H1 (cell line): Measurements from ENCODE around the gene HTD2. TPM values are rescaled to one million over a fixed set of nuclear protein-coding genes. Genes with fewer than 3 reads are reported as not detected.

Source experiments
- CTCF ChIP-seq, 3 experiments: IDR thresholded peaks; 1 replicate in 2 of 3; 2 replicates in 1 of 3; pipeline versions ENCODE4 v1.5.1 to v1.6.1; 2011; ENCODE audit warnings: low read length in 3 of 3, mild to moderate bottlenecking in 3 of 3, inconsistent platforms in 2 of 3, low read depth in 1 of 3, moderate library complexity in 1 of 3; ENCODE audit not compliant: insufficient read depth in 1 of 3; ENCODE audit errors: control extremely low read depth in 1 of 3
- JUND ChIP-seq: IDR thresholded peaks from 2 replicates; pipeline ENCODE4 v1.6.1; 2011; ENCODE audit warnings: mild to moderate bottlenecking, improper control_type of control experiment, low read length
- POLR2A ChIP-seq, 2 experiments: IDR thresholded peaks; 1 replicate in 1 of 2; 2 replicates in 1 of 2; pipeline ENCODE4 v1.6.1; 2011; ENCODE audit warnings: low read depth in 2 of 2, low read length in 2 of 2, mild to moderate bottlenecking in 2 of 2; ENCODE audit errors: control extremely low read depth in 1 of 2
- SUZ12 ChIP-seq: fragments of 200-600 bp; sonication (generic); IDR thresholded peaks from 2 replicates; pipeline ENCODE4 v1.6.1; 2012; ENCODE audit warnings: mild to moderate bottlenecking, inconsistent platforms, low read length, moderate library complexity, mixed read lengths
- polyA plus RNA-seq, 7 experiments: library from polyadenylated mRNA; depleted of rRNA in 3 of 7; stranded (reverse) in 5 of 7; unstranded in 2 of 7; fragments of >200 nt in 5 of 7; fragments of 200-250 nt in 2 of 7; gene quantifications; 1 replicate in 5 of 7; 2 replicates in 1 of 7; 4 replicates in 1 of 7; pipeline versions ENCODE4 v1.2.1 to v1.2.3, GENCODE V29; 2011 to 2013; ENCODE audit warnings: missing spikeins in 2 of 7, mixed read lengths in 2 of 7
- total RNA-seq: library from RNA; stranded (reverse); fragmentation: NEBNext Ultra II Directional; extraction: Animal tissue kit (Norgen Biotek cat#: 25700); gene quantifications from 2 replicates; pipeline ENCODE4 v1.2.1, GENCODE V29; 2021

Gene HTD2
- total and polyA plus RNA-seq, 2 of the 8 experiments (the other 6 are each of a cell fraction or from before 2014, with no cell fraction given), result 8.8 to 10.8 TPM

GRCh38 chr3:58260733-58261132 lies 45.6 kb upstream of the HTD2 start (continued):
- TF ChIP-seq CTCF (IDR thresholded peaks at IDR 0.05; ENCODE audit: control extremely low read depth in 1 of 3, insufficient read depth in 1 of 3, low read depth in 1 of 3, low read length in 3 of 3) (no peak), SUZ12 (no peak), JUND (no peak), POLR2A (IDR thresholded peaks at IDR 0.05; ENCODE audit: control extremely low read depth in 1 of 2, low read depth in 2 of 2, low read length in 2 of 2) (no peak)
